HG02970 (cell line): ENCODE measurements around the gene EXT2.
A peak's percentile ranks its signal among the peaks of the same experiment; 100 is the strongest.

Experiments
- ATAC-seq: cut with Tn5 transposase; IDR thresholded peaks from one replicate; pipeline ENCODE4 v1.9.1; 2021; ENCODE audit warnings: mild to moderate bottlenecking, moderate library complexity, moderate number of reproducible peaks; ENCODE audit not compliant: unreplicated experiment, low FRiP score

EXT2 gene

DNA sequence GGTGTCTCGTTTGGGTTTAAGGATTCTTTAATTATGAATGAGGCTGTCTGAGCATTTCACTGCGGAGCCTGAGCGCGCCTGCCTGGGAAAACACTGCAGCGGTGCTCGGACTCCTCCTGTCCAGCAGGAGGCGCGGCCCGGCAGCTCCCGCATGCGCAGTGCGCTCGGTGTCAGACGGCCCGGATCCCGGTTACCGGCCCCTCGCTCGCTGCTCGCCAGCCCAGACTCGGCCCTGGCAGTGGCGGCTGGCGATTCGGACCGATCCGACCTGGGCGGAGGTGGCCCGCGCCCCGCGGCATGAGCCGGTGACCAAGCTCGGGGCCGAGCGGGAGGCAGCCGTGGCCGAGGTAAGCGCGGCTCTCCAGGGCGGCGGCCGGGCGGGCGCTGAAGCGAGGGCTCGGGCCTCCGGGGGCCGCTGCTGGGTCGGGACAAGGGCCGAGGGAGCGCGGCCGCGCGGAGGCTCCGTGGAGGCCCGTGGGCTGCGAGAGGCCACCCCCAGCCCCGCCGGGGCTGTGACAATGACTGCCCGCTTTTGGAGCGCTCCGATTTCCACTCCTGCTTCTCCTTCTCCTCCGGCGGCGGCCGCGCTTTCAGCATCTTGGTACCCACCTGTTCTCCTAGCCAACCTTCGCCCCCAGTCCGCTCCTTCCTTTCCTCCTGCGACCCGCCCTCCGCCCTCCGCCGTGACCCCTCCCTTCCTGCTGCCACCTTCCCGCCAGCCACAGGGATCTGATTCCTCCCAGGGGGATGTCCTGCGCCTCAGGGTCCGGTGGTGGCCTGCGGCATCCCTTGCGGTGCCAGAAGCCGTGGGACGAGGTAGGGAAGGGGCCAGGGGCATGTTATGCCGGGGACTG is at the start of gene EXT2:
Gene EXT2, plus strand, starts transcription at position 173 of the 854 bp plus-strand sequence. CDS start 12,035 bp downstream, outside the sequence.
- peak; percentile 93 for ATAC-seq

DNA sequence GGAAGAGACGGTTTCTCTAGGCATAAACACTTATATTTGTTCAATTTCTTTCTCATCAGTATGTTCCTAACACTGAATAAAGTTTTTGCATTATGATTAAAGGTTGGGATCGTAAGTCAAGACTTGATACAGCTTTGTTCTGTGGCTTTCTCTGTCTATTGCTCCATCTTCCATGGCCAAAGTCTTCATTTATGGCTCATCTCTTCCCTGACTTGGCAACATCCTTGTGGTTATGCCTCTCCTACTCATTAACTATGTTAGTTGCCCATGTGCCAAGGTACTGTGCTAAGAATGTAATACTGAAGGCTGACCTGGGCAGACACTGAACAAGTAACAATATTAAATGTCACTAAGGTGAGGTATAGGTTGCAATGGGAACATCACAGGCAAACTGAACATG is 49.3 kb upstream of the EXT2 start:
- no peak for ATAC-seq

DNA sequence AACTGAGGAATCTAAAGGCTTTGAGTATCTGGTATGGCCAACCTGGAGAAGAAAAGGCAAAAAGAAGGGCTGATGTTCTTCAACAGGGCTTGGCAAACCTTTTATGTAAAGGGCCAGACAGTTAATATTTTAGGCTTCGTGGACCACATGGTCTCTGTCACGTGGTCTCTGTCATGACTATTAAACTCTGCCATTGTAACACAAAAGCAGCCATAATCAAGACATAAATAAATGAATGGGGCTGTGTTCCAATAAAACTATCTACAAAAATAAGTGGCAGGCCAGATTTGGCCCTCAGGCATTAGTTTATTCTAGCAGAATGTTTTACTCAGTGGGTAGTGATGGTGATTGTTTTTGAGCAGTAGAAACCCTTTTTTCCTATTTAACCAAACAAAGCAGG is 48.2 kb upstream of the EXT2 start:
- no peak for ATAC-seq

DNA sequence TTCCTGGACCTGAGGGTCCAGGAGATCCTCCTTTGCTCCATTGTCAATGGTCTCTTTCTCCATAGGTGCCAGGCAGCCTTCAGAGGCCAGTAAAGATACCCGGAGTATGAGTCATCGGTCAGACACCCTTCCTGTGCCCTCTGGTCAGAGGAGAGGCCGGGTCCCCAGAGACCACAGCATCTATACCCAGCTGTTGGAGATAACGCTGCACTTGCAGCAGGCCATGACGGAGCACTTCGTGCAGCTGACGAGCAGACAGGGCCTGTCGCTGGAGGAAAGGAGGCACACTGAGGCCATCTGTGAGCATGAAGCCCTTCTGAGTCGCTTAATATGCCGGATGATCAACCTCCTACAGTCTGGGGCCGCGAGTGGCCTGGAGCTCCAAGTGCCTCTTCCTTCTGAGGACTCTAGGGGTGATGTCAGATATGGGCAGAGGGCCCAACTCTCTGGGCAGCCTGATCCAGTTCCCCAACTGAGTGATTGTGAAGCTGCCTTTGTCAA is 47.5 kb upstream of the EXT2 start, which contains the start of gene ACCSL:
Gene ACCSL, plus strand, starts transcription at position 51 of the 501 bp plus-strand sequence. Its CDS starts 56 bp downstream, at position 107.
- ATAC-seq, result no peak

DNA sequence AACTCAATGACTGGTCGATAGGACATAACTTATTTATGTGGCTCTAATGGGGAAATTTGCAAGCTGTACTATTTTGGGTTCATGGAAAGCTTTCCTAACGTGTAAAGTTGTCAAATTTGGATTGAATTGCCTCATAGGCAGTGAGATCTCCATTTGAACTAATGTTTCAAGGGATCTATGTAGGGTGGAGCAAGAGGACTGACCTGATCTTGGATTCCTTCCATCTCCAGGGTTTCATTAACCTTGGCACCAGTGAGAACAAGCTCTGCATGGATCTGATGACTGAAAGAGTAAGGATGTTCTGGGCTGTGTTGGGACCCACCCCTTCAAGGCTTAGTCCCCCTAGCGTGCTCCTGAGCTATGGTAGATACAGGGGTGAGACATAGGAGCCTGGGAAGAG is 45.6 kb upstream of the EXT2 start:
- ATAC-seq, result no peak

DNA sequence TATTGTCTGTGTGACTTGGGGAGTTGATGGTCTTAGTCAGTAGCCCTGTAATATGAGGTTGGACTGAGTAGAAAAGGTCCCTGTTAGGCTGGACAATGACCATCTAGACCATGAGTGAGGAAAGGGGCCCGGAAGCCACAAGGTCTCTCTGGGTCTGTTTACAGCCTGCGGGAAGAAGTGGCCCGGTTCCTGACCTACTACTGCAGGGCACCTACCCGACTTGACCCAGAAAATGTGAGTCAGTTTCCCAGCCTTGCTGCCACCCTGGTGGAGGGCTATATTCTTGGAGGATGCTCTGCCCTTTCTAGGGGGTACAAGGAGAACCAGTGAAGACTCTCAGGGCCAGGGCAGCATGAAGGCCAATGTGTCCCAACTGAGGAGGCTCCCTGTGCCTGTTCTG is 44.3 kb upstream of the EXT2 start:
- ATAC-seq, result no peak

DNA sequence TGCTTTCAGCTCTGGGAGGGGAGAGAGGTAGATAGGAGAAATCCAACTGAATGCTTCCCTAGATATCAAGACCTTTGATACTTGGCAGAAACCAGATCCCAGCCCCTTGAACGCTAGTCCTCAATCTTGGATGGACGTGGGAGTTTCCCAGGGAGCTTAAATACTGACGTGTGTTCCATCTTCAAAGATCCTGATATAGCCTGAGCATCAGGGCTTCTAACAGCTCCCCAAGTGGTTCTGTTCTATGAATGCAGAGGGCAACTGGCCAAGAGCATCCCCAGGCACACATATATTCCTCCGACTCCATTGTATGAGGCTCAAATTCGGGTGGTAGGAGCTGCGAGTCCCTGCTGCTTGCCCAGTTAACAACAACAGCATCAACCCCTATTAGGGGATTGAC is 38.1 kb upstream of the EXT2 start:
- ATAC-seq, result no peak

DNA sequence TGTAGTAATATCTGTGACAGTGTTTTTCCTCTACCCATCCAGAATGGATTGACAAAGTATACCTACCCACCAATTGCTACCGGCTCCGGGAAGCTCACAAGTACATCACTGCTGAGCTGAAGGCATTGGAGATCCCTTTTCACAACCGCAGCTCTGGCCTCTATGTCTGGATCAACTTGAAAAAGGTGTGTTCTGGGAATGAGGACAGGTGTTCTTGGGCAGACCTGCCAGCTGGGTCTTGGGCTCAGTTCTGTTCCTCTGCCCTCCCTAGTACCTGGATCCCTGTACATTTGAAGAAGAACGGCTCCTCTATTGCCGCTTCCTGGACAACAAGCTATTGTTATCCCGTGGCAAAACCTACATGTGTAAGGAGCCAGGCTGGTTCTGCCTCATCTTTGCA is 37.2 kb upstream of the EXT2 start:
- ATAC-seq, result no peak

DNA sequence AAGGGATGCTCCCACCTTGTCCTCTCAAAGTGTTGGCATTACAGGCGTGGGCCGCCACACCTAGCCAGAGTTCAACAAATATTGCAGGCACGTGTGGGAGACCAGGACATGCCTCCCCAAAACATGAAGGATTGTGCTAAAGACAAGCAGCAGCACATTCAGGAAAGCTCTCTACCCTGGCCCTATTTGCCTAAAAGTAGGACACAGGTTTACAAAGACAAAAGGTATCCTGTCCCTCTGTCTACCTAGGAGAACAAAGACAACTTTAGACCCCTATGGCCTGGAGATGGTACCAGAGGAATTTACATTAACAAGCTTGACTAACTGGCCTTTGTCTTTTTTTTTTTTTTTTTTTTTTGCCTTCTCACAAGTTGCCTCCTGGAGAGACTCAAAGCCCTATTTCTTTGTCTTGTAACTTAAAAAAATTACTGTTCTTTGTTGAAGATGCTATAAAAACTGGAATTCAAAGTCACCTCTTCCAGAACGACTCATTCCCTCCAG is 30.3 kb upstream of the EXT2 start:
- ATAC-seq, result no peak

DNA sequence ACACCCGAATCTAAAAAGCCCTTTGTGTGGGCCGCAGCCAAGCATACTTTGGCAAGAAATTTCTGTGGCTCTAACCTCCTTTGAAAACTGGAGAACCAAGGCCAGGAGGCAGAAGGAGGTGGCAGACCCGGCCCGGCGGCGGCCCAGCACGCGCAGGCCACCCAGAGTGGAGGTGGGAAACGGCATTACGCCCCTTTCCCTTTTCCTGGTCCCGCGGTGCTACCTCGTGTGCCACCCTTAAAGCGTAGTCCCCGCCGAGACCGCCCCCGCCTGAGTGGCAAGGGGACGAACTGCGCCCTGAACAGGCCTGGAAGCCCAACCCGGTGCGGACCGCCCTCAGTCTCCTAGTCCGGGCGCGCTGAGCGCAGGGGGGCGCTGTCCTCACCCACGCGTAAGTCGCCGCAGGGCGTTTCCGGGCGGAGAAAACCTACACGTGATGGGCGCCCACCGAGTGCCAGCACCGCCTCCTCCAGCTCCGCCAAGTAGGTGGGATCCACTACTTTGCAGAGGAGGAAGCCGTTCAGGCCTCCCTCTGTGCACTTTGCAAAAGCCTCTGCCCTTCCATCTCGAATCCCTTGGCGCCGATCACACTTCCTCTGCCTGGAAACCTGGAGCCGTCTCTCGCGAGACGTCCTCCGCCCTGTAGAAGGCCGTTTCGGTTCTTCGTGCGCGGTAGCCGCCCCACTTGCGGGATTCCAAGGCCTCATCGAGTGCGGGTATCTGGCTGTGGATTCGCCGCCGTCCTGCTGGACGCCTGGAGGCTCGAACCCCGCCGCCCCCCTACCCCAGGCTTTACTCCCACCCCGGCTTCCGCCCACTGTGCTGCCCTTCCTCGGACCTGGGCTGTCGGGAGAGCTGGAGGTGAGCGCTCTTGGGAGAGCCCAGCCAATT is 29.4 kb upstream of the EXT2 start, which contains the start of gene ACCS:
Gene ACCS, plus strand, starts transcription at position 430 of the 891 bp plus-strand sequence. CDS start 1,358 bp downstream, outside the sequence.
- ATAC-seq, result peak; percentile 94

DNA sequence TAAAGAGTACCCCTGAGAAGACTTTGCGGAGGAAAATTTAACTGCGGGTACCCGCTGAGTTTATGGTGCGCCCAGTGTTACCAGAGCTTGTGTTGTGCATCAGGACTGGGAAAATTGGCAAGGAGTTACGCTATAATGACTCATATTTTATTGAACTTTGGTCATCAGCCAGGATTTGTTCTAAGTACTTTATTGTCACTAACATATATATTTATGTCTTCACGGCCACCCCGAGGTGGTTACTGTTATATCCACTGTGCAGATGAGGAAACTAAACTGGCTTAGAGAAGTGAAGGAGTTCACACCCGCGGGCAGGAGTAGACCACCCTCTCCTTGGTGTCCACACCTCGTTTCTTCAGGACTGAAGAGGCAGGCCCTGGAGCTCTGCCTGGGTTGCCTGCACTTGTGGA is 28.7 kb upstream of the EXT2 start:
- no peak for ATAC-seq

DNA sequence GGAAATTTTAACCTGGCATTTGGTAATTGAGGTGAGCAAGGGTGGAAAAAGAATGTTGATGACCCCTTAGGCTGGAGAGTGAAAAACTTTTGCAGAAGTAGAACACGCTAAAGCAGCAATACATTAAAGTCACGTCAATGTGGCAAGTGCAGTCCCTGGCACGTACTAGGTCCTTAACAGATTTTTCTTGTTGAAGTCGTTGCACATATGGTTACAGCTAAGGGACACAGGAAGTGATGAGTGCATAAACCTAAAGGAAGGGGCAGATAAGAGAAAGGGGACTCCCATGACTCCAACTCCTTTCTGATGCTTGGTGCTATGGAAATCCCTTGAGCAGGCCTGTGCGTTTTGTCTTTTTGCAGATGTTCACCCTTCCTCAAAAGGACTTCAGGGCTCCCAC is 28.2 kb upstream of the EXT2 start:
- no peak for ATAC-seq

DNA sequence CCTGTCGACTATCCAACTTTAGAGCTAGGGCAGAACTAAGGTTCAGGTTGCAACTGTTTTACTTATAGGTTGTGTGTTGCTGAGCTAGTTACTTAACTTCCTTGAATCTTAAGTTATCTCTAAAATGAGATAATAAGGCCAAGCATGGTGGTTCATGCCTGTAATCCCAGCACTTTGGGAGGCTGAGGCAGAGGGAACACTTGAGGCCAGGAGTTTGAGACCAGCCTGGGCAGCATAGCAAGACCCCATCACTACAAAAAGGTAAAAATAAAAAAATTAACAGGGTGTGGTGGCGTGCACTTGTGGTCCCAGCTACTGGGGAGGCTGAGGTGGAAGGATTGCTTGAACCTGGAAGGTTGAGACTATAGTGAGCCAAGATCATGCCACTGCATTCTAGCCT is 27.3 kb upstream of the EXT2 start:
- ATAC-seq, result no peak

DNA sequence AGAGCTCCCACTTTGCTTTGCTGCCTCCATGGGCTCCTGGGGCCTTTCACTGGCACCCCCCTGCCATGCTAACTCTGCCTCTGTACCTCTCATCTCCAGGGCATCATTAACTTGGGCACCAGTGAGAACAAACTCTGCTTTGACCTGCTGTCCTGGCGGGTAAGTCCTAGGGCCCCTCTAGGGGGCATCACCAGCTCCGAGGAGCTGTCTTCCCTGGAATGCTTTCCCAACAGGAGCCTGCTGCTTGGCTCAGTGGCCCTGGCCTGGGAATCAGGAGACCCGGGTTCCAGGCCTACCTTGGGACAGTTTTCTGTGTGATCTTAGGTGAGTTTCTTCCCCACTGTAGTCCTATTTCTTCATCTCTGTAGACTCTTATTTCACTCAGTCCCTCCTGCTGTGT is 24.3 kb upstream of the EXT2 start:
- no peak for ATAC-seq

DNA sequence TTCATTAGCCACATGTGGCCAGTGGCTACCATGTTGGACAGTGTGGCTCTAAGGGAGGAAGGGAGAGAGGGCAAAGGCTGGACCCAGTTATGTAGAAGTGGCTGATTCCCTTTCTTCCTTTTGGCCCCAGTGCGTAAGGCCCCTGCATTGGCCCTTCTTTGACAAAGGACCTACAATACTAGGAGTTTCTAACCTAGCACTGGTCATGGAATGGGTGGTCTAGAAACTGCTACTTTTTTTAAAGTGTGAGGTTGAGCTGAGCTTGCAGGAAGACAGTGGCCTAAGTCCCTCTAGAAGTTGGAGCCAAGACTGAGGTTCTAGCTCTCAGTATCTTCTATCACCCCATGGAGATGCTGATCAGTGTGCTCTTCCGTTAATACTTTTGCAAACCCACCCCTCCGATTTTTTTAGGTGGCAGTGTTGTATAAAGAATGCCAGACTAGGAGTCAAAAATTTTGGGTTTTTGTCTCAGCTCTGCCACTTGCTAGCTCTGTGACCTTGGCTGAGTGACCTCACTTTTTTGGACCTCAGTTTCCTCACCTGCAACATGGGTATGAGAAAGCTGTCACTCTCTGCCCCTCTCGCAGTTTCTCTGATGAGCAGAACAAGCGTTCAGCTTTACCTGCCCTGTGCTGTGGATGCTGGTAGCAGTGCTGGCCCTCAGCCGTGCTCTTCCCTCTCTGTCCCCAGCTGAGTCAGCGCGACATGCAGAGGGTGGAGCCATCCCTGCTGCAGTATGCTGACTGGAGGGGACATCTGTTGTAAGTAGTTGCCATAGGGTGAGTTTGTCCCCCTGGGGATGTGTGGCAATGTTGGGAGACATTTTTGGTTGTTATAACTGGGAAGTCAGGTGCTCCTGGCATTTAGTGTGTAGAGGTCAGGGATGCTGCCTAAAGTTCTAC is 22.5 kb upstream of the EXT2 start:
- ATAC-seq, result no peak

DNA sequence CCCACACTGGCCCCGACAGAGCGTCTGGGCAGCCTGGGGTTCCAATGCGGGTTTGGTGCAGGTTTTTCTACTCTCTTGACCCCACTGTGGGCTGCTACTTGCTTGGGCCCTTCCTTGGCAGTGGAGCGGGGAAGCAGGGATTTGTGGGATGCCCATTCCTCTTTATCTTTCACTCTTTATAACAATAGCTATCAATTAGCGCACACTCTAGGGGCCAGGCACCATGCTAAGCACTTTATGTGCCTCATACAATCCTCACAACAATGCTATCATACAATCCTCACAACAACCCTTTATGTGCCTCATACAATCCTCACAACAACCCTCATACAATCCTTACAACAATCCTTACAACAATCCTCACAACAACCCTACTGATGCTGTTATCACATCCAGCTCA is 16.7 kb upstream of the EXT2 start:
- no peak for ATAC-seq

DNA sequence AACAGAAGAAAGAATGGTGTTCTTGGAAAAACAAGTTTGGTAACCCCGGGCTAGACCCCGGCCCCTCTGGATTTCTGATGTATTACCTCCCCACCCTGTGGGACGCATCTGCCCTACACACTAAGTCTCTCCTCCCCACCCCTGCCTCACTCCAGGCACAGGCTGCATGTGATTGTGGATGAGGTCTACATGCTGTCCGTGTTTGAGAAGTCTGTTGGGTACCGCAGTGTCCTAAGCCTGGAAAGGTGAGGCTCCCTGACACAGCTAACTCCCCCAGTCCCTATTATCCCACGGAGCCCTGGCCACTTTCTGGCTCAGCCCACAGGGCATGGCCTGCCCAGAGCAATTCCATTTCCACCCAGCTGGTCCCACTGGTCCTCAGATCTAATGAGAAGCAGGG is 16.1 kb upstream of the EXT2 start:
- ATAC-seq, result no peak

DNA sequence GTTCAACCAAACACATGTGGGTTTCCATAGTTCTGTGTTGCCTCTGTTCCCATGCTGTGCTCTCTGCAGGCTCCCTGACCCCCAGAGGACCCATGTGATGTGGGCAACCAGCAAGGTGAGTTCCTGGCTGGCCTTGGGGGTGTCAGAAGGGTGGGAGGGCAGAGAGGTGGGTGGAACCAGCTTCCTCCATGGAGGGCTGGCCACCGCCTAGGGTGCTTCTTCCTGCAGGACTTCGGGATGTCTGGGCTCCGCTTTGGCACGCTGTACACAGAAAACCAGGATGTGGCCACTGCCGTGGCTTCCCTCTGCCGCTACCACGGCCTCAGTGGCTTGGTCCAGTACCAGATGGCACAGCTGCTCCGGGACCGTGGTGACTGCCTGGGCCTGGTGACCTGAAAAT is 14.5 kb upstream of the EXT2 start:
- no peak for ATAC-seq

DNA sequence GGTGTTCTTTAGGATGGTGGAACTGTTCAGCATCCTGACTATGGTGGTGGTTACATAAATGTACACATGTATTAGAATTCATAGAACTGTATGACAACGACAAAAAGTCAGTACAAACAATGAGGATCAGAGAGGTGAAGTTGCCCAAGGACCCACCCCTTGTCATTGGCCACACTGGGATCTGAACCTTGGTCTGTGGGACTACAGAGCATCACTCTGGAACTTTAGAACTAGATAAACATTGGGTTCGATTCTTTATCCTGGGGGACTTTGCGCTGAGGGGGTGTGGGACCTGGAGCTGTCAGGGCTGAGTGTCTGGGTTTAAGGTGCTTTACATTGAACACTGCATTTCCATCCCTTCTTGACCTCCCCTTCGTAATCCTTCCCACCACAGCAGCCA is 12.8 kb upstream of the EXT2 start:
- no peak for ATAC-seq

DNA sequence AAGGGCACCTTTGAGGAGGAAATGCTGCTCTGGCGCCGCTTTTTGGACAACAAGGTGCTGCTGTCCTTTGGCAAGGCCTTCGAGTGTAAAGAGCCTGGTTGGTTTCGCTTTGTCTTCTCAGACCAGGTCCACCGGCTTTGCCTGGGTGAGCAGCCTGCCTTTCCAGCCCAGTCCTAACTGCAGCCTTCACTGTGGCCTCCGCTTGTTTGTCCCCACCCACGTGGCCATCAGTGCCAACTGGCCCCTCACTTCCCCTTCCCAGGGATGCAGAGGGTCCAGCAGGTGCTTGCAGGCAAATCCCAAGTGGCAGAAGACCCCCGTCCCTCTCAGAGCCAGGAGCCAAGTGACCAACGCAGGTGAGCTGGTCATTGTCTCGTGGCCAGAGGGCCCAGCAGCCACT is 12.0 kb upstream of the EXT2 start:
- no peak for ATAC-seq
